GM12873 (cell line): ENCODE data around the gene TNFSF18.

Experiments
- CTCF ChIP-seq: IDR thresholded peaks from 2 replicates; pipeline ENCODE4 v1.5.1; 2012; ENCODE audit warnings: low read depth, mild to moderate bottlenecking, moderate library complexity, low read length, control low read depth; ENCODE audit not compliant: insufficient read depth; ENCODE audit errors: missing control alignments

TNFSF18 gene

GRCh38 chr1:173038875-173039554 lies 11.7 kb downstream of the TNFSF18 start:
- TF ChIP-seq CTCF: no peak

- TF ChIP-seq CTCF: no peak
Observed at GRCh38 chr1:173024543-173024942, 26.2 kb downstream of the TNFSF18 start.

GRCh38 chr1:173023343-173023742 lies 27.4 kb downstream of the TNFSF18 start:
- no peak for TF ChIP-seq CTCF

- TF ChIP-seq CTCF: no peak
Observed at GRCh38 chr1:173020138-173020750, 30.5 kb downstream of the TNFSF18 start.

- no peak for TF ChIP-seq CTCF
Observed at GRCh38 chr1:173017792-173018191, 32.9 kb downstream of the TNFSF18 start.

- TF ChIP-seq CTCF: no peak
Observed at GRCh38 chr1:173016419-173016818, 34.3 kb downstream of the TNFSF18 start.

GRCh38 chr1:173015629-173016028 lies 35.1 kb downstream of the TNFSF18 start:
- TF ChIP-seq CTCF: no peak
